Sigmoid colon (tissue), 3 donors: ENCODE results near the gene PACRG.

ENCODE experiments used
- POLR2A ChIP-seq, 2 donors: fragments of 450-650 bp; IDR thresholded peaks; one replicate each; pipeline ENCODE4 v1.6.1; 2016; ENCODE audit warnings: antibody characterized with exemption in 2 of 2, mild to moderate bottlenecking in 2 of 2, moderate library complexity in 2 of 2
- TF ChIP-seq, protein P1 (sequence below), 4 experiments: fragments of 450-650 bp in 3 of 4; fragments of 200-600 bp in 1 of 4; IDR thresholded peaks; one replicate each; pipeline ENCODE4 v1.5.1; 2016 to 2019; ENCODE audit warnings: antibody characterized with exemption in 4 of 4, mild to moderate bottlenecking in 3 of 4, moderate library complexity in 2 of 4

DNA sequence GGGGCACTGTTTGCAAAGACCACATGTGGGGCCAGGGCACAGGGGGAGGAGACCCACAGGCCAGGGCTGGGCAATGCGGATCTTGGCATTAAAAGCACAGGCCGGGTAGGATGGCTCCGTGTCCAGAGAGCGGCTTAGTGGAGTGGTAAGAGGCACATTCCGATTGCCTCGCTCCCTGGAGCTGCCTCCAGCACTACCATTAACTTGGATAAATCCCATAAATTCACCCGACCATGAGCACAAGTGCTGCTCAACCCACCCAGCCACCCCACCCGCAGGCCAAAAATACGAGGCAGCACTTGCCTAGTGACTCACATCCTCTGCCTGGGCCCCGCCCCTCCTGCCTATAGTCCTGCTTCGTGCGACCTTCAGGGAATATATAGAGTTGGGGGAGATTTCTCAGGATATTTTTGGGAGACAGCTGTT lies 619.3 kb downstream of the PACRG start:
- TF ChIP-seq, protein P1, sequence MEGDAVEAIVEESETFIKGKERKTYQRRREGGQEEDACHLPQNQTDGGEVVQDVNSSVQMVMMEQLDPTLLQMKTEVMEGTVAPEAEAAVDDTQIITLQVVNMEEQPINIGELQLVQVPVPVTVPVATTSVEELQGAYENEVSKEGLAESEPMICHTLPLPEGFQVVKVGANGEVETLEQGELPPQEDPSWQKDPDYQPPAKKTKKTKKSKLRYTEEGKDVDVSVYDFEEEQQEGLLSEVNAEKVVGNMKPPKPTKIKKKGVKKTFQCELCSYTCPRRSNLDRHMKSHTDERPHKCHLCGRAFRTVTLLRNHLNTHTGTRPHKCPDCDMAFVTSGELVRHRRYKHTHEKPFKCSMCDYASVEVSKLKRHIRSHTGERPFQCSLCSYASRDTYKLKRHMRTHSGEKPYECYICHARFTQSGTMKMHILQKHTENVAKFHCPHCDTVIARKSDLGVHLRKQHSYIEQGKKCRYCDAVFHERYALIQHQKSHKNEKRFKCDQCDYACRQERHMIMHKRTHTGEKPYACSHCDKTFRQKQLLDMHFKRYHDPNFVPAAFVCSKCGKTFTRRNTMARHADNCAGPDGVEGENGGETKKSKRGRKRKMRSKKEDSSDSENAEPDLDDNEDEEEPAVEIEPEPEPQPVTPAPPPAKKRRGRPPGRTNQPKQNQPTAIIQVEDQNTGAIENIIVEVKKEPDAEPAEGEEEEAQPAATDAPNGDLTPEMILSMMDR (IDR thresholded peaks at IDR 0.05): no peak
- no peak for TF ChIP-seq POLR2A (IDR thresholded peaks at IDR 0.05)
